Limb (tissue), 2 donors: ENCODE data around the gene MRTFB.

Experiments
- DNase-seq, 2 donors: peaks; one replicate each; pipeline ENCODE4 v3.0.0-alpha.2; 2016; ENCODE audit errors: extremely low spot score in 2 of 2

The MRTFB gene

GRCh38 chr16:14232106-14232864, 161.2 kb downstream of the MRTFB start:
- DNase-seq = no peak

- no peak for DNase-seq
These were observed 165.3 kb downstream of the MRTFB start for GRCh38 chr16:14236401-14236800.

GRCh38 chr16:14238756-14239155, 167.6 kb downstream of the MRTFB start:
- no peak for DNase-seq

- no peak for DNase-seq
These were observed 168.7 kb downstream of the MRTFB start for GRCh38 chr16:14239791-14240190.

- peak in 1 of 2 donors; percentile 38 for DNase-seq
These were observed 169.2 kb downstream of the MRTFB start for GRCh38 chr16:14240219-14240843.

- DNase-seq = no peak
These were observed 169.8 kb downstream of the MRTFB start for GRCh38 chr16:14240964-14241363.

- no peak for DNase-seq
These were observed 170.5 kb downstream of the MRTFB start for GRCh38 chr16:14241631-14242030.

- DNase-seq = no peak
These were observed 171.7 kb downstream of the MRTFB start for GRCh38 chr16:14242769-14243168.

- no peak for DNase-seq
These were observed 173.3 kb downstream of the MRTFB start for GRCh38 chr16:14244196-14245010.

- DNase-seq = no peak
These were observed 177.7 kb downstream of the MRTFB start for GRCh38 chr16:14248791-14249190.

- peak; percentile 68 to 75 for DNase-seq
These were observed 178.3 kb downstream of the MRTFB start for GRCh38 chr16:14249291-14250032.

- no peak for DNase-seq
These were observed 180.3 kb downstream of the MRTFB start for GRCh38 chr16:14251419-14251818.

GRCh38 chr16:14252860-14253259, 181.7 kb downstream of the MRTFB start:
- no peak for DNase-seq

- DNase-seq = no peak
These were observed 191.9 kb downstream of the MRTFB start for GRCh38 chr16:14263011-14263410.

- no peak for DNase-seq
These were observed 192.7 kb downstream of the MRTFB start for GRCh38 chr16:14263769-14264168.

- no peak for DNase-seq
These were observed 193.3 kb downstream of the MRTFB start for GRCh38 chr16:14264327-14264943.

- no peak for DNase-seq
These were observed 197.0 kb downstream of the MRTFB start for GRCh38 chr16:14268073-14268472.

- no peak for DNase-seq
These were observed 204.8 kb downstream of the MRTFB start for GRCh38 chr16:14275934-14276333.

GRCh38 chr16:14278749-14279148, 207.6 kb downstream of the MRTFB start:
- DNase-seq = no peak

- DNase-seq = no peak
These were observed 209.4 kb downstream of the MRTFB start for GRCh38 chr16:14280541-14280940.

GRCh38 chr16:14283786-14284185, 212.7 kb downstream of the MRTFB start:
- no peak for DNase-seq
